Omental fat pad (tissue), 4 donors: ENCODE measurements around the gene STPG3. TPM values are rescaled to one million over a fixed set of nuclear protein-coding genes. Genes with fewer than 3 reads are reported as not detected.
A peak's percentile ranks its signal among the peaks of the same experiment; 100 is the strongest.

ENCODE experiments used
- ATAC-seq: fragments of 150-250 bp; one replicate; pipeline ENCODE4 v1.9.1; 2016; ENCODE audit warnings: mild to moderate bottlenecking, moderate library complexity; ENCODE audit not compliant: low FRiP score
- DNase-seq: peaks from one replicate; pipeline ENCODE4 v3.0.0-alpha.2; 2019; ENCODE audit warnings: low spot score
- CTCF ChIP-seq, 3 donors: fragments of 450-650 bp; IDR thresholded peaks; one replicate each; pipeline ENCODE4 v1.5.1; 2016 to 2017; ENCODE audit warnings: antibody characterized with exemption in 3 of 3, mild to moderate bottlenecking in 3 of 3, moderate library complexity in 2 of 3
- total RNA-seq, 4 donors: library from RNA; depleted of rRNA; stranded (reverse); fragments of >200 nt; gene quantifications; one replicate each; pipeline ENCODE4 v1.1.0, GENCODE V29; 2016

Gene STPG3
- total RNA-seq, 4 donors from 2014 or later: 0.56 TPM; not detected in 3

- TF ChIP-seq CTCF (IDR thresholded peaks at IDR 0.05): no peak
- no peak for DNase-seq
- peak; percentile 25 for ATAC-seq
Measured at GRCh38 chr9:137276473-137277328, 25.6 kb downstream of the STPG3 start.

- no peak for TF ChIP-seq CTCF (IDR thresholded peaks at IDR 0.05)
- peak; percentile 79 for DNase-seq
- peak; percentile 83 for ATAC-seq
Measured at GRCh38 chr9:137277329-137278041, 26.4 kb downstream of the STPG3 start, which contains the start of gene TOR4A. TOR4A (plus strand) TSS chr9:137277726; CDS start chr9:137278690, 964 bp downstream.

- ATAC-seq: peak; percentile 10
- no peak for DNase-seq
Measured at GRCh38 chr9:137278061-137278701, 27.1 kb downstream of the STPG3 start.

GRCh38 chr9:137278721-137279711, 27.9 kb downstream of the STPG3 start:
- DNase-seq (no peak), ATAC-seq (no peak)
- no peak for TF ChIP-seq CTCF (IDR thresholded peaks at IDR 0.05)

More at GRCh38 chr9:137278061-137278701, 27.1 kb downstream of the STPG3 start:
- no peak for TF ChIP-seq CTCF (IDR thresholded peaks at IDR 0.05)

GRCh38 chr9:137279741-137280473, 28.8 kb downstream of the STPG3 start:
- no peak for ATAC-seq
- no peak for DNase-seq
- no peak for TF ChIP-seq CTCF (IDR thresholded peaks at IDR 0.05)
